B cell (primary cell): ENCODE data around the gene BLM. TPM values are rescaled to one million over a fixed set of nuclear protein-coding genes. Genes with fewer than 3 reads are reported as not detected.

ENCODE experiments used
- ATAC-seq: fragments of 200-7000 bp; cut with Tn5 transposase; one replicate; pipeline ENCODE4 v1.10.0; 2021; ENCODE audit warnings: low read depth, mild to moderate bottlenecking, moderate number of reproducible peaks, moderate library complexity
- CTCF ChIA-PET: fragments of 350-600 bp; sonication (Branson Sonifier 250); formaldehyde crosslinking; loops from one replicate; lab custom pipeline; 2021; ENCODE audit warnings: antibody characterized with exemption, inconsistent platforms; lab: Charles Lee
- POLR2A ChIA-PET: fragments of 350-600 bp; sonication (Branson Sonifier 250); formaldehyde crosslinking; loops from one replicate; lab custom pipeline; 2021; ENCODE audit warnings: antibody characterized with exemption; lab: Charles Lee
- DNase-seq: peaks from one replicate; pipeline ENCODE4 v3.0.0; 2013
- H2AFZ ChIP-seq: 2 replicates; pipeline ENCODE4 v1.6.1; 2012; ENCODE audit warnings: mild to moderate bottlenecking, low read depth, low read length; ENCODE audit not compliant: insufficient read depth, poor library complexity, severe bottlenecking
- H3K27ac ChIP-seq, 2 donors: 1 replicate in 1 of 2; 2 replicates in 1 of 2; pipeline ENCODE4 v1.5.1; 2012 to 2013; ENCODE audit warnings: low read length in 2 of 2, mild to moderate bottlenecking in 2 of 2, moderate library complexity in 1 of 2
- H3K27me3 ChIP-seq, 4 experiments: fragments of 200-600 bp in 1 of 4; sonication (generic) in 1 of 4; replicated peaks in 1 of 4; 1 replicate in 2 of 4; 2 replicates in 2 of 4; pipeline versions ENCODE4 v1.6.1 to v1.7.0; 2013 to 2016; ENCODE audit warnings: low read length in 3 of 4, mild to moderate bottlenecking in 2 of 4, mixed read lengths in 1 of 4, moderate library complexity in 1 of 4; ENCODE audit not compliant: insufficient read depth in 4 of 4, control insufficient read depth in 3 of 4; ENCODE audit errors: control extremely low read depth in 1 of 4
- H3K36me3 ChIP-seq, 2 experiments: replicated peaks in 1 of 2; 1 replicate in 1 of 2; 2 replicates in 1 of 2; pipeline versions ENCODE4 v1.6.1 to v1.7.1; 2013; ENCODE audit warnings: low read length in 1 of 2; ENCODE audit not compliant: insufficient read depth in 2 of 2, control insufficient read depth in 1 of 2; ENCODE audit errors: control extremely low read depth in 1 of 2, extremely low read depth in 1 of 2
- H3K4me1 ChIP-seq, 2 donors: fragments of 200-600 bp in 1 of 2; sonication (generic) in 1 of 2; 1 replicate in 1 of 2; 2 replicates in 1 of 2; pipeline versions ENCODE4 v1.5.1 to v1.6.1; 2013 to 2017; ENCODE audit warnings: low read length in 2 of 2; ENCODE audit not compliant: control insufficient read depth in 2 of 2, insufficient read depth in 2 of 2
- H3K4me2 ChIP-seq: replicated peaks from 2 replicates; pipeline ENCODE3; 2012; ENCODE audit warnings: mild to moderate bottlenecking, low read depth, low read length; ENCODE audit not compliant: poor library complexity, severe bottlenecking
- H3K4me3 ChIP-seq, 5 experiments: fragments of 200-600 bp in 1 of 5; sonication (generic) in 1 of 5; 1 replicate in 3 of 5; 2 replicates in 2 of 5; pipeline versions ENCODE4 v1.5.1 to v1.7.0; 2011 to 2016; ENCODE audit warnings: low read length in 4 of 5, mild to moderate bottlenecking in 4 of 5, low read depth in 2 of 5, control low read depth in 1 of 5, moderate library complexity in 1 of 5; ENCODE audit not compliant: insufficient read depth in 1 of 5; ENCODE audit errors: control extremely low read depth in 1 of 5, extremely low read depth in 1 of 5
- H3K79me2 ChIP-seq: fragments of 200-600 bp; sonication (generic); one replicate; pipeline ENCODE4 v1.6.0; 2016; ENCODE audit warnings: low read length; ENCODE audit not compliant: control insufficient read depth, insufficient read depth
- H3K9ac ChIP-seq: fragments of 200-600 bp; sonication (generic); 2 replicates; pipeline ENCODE4 v1.6.1; 2017; ENCODE audit warnings: mild to moderate bottlenecking, low read length, moderate library complexity
- H3K9me3 ChIP-seq, 3 donors: one replicate each; pipeline versions ENCODE4 v1.6.1 to v1.7.1; 2013; ENCODE audit warnings: low read length in 2 of 3; ENCODE audit not compliant: control insufficient read depth in 2 of 3, insufficient read depth in 1 of 3; ENCODE audit errors: control extremely low read depth in 1 of 3
- H4K20me1 ChIP-seq: 2 replicates; pipeline ENCODE4 v1.6.0; 2012; ENCODE audit warnings: mild to moderate bottlenecking, low read length; ENCODE audit not compliant: insufficient read depth, control insufficient read depth, poor library complexity, severe bottlenecking
- H3K27ac Mint-ChIP-seq: one replicate; pipeline ENCODE4 v1.8.0; 2021; ENCODE audit warnings: mixed read lengths
- H3K27me3 Mint-ChIP-seq: one replicate; pipeline ENCODE4 v1.8.0; 2021; ENCODE audit warnings: mixed read lengths
- H3K4me1 Mint-ChIP-seq: one replicate; pipeline ENCODE4 v1.8.0; 2021; ENCODE audit warnings: mixed read lengths
- H3K4me3 Mint-ChIP-seq: one replicate; pipeline ENCODE4 v1.8.0; 2021; ENCODE audit warnings: mixed read lengths
- H3K9me3 Mint-ChIP-seq: one replicate; pipeline ENCODE4 v1.8.0; 2022; ENCODE audit warnings: mixed read lengths; ENCODE audit not compliant: insufficient read depth
- CTCF ChIP-seq: fragments of 200-600 bp; IDR thresholded peaks from one replicate; pipeline ENCODE4 v1.8.0; 2022; ENCODE audit warnings: antibody characterized with exemption, mild to moderate bottlenecking
- EZH2 ChIP-seq: IDR thresholded peaks from 2 replicates; pipeline ENCODE4 v1.6.1; 2012; ENCODE audit warnings: borderline replicate concordance, low read depth, mild to moderate bottlenecking, moderate library complexity, low read length; ENCODE audit not compliant: insufficient read depth, poor library complexity, severe bottlenecking
- WGBS: methylation state at CpG from one replicate; pipeline ENCODE4 v1.1.5; 2013; ENCODE audit warnings: missing lambda C conversion rate; ENCODE audit not compliant: insufficient coverage; 5-methylcytosine and 5-hydroxymethylcytosine counted together
- intact Hi-C: fragments of 100-400 bp; cut with micrococcal nuclease; formaldehyde crosslinking; loops from one replicate; pipeline ENCODE4 v1.10.0; 2022
- polyA plus RNA-seq: library from polyadenylated mRNA; depleted of rRNA; stranded (reverse); fragments of >200 nt; gene quantifications from 2 replicates; pipeline ENCODE4 v1.2.3, GENCODE V29; 2012
- total RNA-seq, 2 donors: library from RNA; stranded (reverse); fragments of 120-200 nt in 1 of 2; gene quantifications; 1 replicate in 1 of 2; 2 replicates in 1 of 2; pipeline versions ENCODE4 v1.2.3 to v1.2.4, GENCODE V29; 2013 to 2022

BLM gene
- total and polyA plus RNA-seq, 2 donors (not counting 1 experiment from before 2014, with no cell fraction given), result 5.2 to 17.4 TPM

- POLR2A ChIA-PET, result no interaction called here
These were observed 33.3 kb upstream of the BLM start for GRCh38 chr15:90683876-90684275.

GRCh38 chr15:90684281-90684680, 32.9 kb upstream of the BLM start:
- H3K9me3 Mint-ChIP-seq, result peaks cover 3% of the 10 kb centered on the region
- Histone ChIP-seq H4K20me1 (no peaks in the 10 kb centered on the region), H3K36me3 (no peaks in the 10 kb centered on the region), H3K4me2 (no peak overlapping the region), H2AFZ (no peak overlapping the region), H3K4me1 (peaks cover 18 to 23% of the 10 kb centered on the region in 2 donors), H3K9ac (no peak overlapping the region), H3K27me3 (peaks cover 0 to 22% (median 0%) of the 10 kb centered on the region in 4 experiments), H3K79me2 (no peaks in the 10 kb centered on the region), H3K9me3 (peaks cover 0 to 4% (median 4%) of the 10 kb centered on the region in 3 donors), H3K27ac (no peak overlapping the region), H3K4me3 (no peak overlapping the region)
- H3K4me3 Mint-ChIP-seq, result no peak overlapping the region
- POLR2A ChIA-PET, result no interaction called here
- 100% methylated on average over 3 of the region's 5 CpGs for WGBS
- peaks cover 19% of the 10 kb centered on the region for H3K4me1 Mint-ChIP-seq
- peaks cover 7% of the 10 kb centered on the region for H3K27me3 Mint-ChIP-seq
- CTCF ChIA-PET, result interaction anchor here (1.1 kb wide), 1 partner anchor 201 kb away, joined by 5 read pairs; no protein-coding TSS in a partner anchor
- DNase-seq (no peak), ATAC-seq (no peak)
- TF ChIP-seq EZH2 (no peak), CTCF (no peak)
- intact Hi-C loops, result no loop called here
- H3K27ac Mint-ChIP-seq, result peak overlapping the region; percentile 37

More at GRCh38 chr15:90683876-90684275, 33.3 kb upstream of the BLM start:
- Histone ChIP-seq H3K79me2 (no peaks in the 10 kb centered on the region), H3K9me3 (peaks cover 0 to under 1% (median under 1%) of the 10 kb centered on the region in 3 donors), H3K4me3 (no peak overlapping the region), H3K4me1 (peaks cover 21 to 26% of the 10 kb centered on the region in 2 donors), H3K27ac (no peak overlapping the region), H4K20me1 (no peaks in the 10 kb centered on the region), H3K27me3 (peaks cover 0 to 22% (median 0%) of the 10 kb centered on the region in 4 experiments), H2AFZ (no peak overlapping the region), H3K4me2 (no peak overlapping the region), H3K36me3 (no peaks in the 10 kb centered on the region), H3K9ac (no peak overlapping the region)
- H3K27me3 Mint-ChIP-seq, result peaks cover 7% of the 10 kb centered on the region
- ATAC-seq (no peak), DNase-seq (no peak)
- CTCF ChIA-PET, result no interaction called here
- H3K4me1 Mint-ChIP-seq, result peaks cover 21% of the 10 kb centered on the region
- intact Hi-C loops, result no loop called here
- H3K9me3 Mint-ChIP-seq, result peaks cover 3% of the 10 kb centered on the region
- TF ChIP-seq CTCF (no peak), EZH2 (no peak)
- H3K27ac Mint-ChIP-seq, result no peak overlapping the region
- WGBS, result no CpG with 5 or more reads among the region's 4 CpGs
- H3K4me3 Mint-ChIP-seq, result no peak overlapping the region
